Pulmonary artery endothelial cell (primary cell): ENCODE measurements around the gene BTNL2. TPM values are rescaled to one million over a fixed set of nuclear protein-coding genes. Genes with fewer than 3 reads are reported as not detected.

Source experiments
- DNase-seq: peaks from one replicate; pipeline ENCODE4 v3.0.0-alpha.2; 2011; ENCODE audit warnings: low read depth, low spot score
- total RNA-seq: library from RNA; depleted of rRNA; stranded (reverse); fragments of >200 nt; gene quantifications from 2 replicates; pipeline ENCODE4 v1.2.3, GENCODE V29; 2014

BTNL2 gene
- total RNA-seq, 1 donor from 2014 or later = not detected

DNA sequence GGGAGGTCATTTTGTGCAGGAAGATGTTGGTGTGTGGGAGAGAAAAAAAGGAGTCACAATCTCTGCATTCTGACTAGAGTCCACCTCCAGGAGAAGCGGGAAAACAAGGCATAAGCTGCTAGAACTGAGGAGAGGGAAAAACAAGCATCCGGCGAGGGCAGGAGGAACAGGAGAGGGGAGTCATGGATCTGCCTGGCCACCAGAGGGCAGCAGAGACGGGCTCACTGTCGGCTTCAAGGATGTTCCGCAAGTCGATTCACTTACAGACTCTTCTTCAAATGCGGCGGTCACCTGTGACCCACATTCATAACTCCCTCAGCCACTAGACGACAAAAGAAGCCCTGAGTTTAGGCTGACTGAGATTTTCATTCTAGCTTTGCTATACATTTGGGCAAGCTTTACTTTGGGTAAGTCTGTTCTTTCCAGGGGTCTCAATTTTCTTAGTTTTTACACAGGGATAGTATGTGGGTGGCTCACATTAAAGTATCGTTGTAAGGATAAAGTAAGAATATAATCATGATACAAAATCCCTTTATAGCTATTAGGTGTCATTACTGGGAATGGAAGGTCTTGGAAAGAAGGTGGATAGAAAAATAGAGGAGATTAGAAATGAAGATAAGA, 6.6 kb upstream of the BTNL2 start:
- peak; percentile 32 for DNase-seq

DNA sequence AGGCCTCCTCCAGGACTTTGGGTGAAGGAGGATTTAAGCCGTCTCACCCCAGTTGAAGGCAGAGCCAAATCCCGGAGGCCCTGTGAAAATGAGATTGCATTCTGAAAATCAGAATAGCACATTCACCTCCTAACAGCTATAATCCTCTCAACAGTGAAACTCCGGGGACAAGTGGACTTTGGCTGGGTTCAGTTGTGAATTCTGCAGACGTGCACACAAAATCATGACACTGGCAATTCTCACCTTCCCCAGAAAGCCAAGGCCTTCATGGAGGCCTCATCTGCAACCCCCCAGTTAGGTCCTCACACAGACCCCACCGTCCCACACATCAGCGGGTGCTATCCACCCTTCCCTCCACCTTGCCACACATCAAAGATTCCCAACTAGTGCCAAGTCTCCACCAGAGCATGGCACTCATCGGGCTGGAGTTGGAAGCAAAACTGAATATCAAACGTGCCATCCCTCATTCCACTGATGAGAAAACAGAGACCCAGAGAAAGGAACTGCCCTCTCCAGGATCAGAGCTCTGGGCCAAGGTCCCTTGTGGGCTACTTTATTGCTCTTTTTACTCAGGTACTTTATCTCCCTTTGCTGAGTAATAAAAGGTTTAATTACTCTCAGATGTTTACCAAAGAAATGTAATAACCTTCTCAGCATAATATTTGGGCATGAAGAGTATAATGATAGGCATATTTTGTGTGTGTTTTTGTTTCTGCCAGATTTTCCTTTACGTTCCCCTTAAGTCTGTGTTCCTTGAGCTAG, 4.8 kb upstream of the BTNL2 start:
- no peak for DNase-seq

DNA sequence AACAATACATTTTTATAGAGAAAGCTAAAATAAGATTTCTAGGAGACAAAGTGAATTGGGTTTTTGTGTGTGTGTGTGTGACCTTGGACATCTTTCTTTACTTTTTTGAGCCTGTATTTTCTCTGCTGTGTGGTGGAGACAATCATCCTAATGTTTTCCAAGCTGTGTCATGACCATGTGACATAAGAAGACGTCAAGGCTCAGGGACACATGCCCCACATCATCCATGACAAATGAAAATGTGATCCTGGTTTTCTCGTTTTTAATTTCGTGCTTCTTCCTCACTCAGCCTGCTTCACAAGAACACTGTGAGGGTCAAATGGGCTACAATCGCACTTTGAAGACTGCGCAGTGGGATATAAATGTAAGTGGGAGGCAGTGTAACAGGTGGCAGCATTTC, 3.9 kb upstream of the BTNL2 start:
- DNase-seq = no peak

DNA sequence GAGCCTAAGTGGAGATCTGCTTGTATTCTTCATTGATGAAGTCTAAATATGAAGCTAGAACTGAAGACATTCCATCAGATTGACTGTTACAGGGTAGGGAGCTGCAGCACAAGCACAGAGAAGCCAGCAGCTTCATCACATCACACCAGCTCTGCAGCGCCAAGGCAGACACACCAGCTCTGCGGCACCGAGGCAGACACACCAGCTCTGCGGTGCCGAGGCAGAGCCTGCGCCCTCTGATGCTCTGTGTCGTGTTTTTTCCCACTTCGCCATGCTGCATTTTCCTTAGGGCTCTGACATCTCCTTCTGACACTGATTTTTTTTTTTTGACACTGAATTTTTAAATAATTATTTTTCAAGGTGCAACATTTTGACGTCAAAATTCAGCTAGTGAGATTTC, 784 bp downstream of the BTNL2 start:
- DNase-seq = no peak

DNA sequence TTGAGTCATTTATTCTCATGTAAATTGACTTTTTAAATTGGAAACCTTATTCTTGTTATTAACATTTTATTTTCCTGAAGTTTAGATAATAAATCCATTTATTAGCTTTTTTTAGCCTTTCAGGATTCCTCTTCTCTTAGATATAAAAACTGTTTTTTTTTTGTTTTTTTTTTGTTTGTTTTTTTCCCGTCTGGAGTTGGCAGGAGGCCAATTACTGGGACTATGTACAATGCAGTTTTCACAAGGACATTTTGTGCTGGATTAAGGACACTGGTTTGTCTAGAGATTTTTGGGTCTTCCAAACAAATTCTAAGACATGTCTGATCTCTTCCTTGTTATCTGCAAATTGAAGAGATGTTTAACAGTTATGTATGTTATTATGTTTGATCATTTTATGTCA, 1.3 kb downstream of the BTNL2 start:
- DNase-seq = no peak

DNA sequence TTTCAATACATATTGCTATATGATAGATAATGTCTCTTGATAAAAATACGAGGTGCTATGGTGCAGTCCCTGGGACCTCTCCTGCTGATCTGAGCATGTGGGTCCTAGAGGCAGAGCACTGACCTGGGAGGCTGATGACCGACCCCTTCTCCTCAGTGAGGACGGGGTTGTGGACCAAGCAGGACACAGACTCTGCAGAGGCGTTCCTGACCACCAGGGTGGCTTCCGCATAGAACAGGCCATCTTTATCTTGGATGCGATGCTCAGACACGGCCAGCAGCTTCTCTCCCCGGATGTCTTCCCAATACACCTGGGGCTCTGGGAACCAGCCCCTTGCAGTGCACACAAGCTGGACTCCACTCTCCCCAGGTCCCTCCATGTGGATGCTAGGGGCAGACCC, 4.2 kb downstream of the BTNL2 start:
- no peak for DNase-seq

DNA sequence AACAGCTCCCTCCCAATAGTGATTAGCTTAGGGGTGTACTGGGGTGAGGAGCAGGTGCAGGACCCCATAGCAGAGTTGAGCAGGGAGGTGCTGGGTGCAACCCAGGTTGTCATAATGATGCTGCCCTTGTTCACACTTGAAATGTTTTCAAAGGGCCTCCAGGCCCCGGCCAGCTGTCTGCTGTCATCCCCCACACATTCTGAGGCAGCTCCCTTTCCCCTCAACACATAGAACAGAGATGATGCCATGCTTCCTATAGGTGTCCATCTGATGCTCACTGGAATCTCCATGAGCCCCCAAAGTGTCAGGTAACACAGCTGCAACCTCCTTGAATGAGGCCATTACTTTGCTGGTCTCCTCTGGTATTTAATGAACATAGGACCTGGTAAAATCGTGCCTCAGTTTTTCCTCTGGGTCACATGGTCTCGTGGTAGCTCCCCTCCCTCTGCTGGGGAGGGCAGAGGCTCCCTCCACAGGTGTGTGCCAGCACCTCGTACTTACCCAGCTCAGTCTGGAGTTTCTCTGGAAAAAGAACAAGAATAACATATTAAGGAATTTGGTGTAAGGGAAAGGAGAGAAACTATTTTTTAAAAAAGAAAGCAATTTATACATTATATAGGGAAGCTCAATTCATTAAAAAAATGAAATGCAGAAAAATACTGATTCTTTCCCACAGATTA, 5.6 kb downstream of the BTNL2 start:
- no peak for DNase-seq

DNA sequence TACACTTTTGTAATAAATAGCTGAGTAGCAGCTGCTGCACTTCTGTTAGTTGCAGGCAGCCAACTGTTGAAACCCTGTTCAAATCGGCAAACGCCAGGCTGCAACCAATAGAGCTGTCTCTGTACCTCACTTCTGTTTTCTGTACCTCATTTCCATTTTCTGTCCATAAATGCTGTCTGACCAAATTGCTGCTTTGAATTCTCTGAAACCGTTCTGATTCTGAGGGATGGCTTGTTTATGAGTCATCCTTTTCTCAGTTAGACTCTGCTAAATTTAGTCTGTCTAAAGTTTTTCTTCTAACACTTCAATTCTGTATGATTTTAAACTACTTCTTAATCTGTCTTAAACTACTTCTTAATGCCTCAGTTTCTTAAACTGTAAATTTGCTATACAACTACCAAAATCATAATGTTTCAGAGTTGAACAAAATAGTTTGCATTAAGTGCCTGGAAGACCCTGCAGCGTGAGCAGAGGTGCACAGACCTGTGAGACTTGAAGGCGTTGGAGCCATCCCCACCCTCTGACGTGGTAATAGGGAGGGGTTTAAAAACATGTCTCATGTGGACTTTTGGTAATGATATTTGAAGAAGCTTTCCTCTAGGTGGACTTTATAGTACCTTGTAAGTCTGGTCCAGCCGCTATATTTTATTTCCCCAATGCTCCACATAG, 9.6 kb downstream of the BTNL2 start:
- DNase-seq = no peak

DNA sequence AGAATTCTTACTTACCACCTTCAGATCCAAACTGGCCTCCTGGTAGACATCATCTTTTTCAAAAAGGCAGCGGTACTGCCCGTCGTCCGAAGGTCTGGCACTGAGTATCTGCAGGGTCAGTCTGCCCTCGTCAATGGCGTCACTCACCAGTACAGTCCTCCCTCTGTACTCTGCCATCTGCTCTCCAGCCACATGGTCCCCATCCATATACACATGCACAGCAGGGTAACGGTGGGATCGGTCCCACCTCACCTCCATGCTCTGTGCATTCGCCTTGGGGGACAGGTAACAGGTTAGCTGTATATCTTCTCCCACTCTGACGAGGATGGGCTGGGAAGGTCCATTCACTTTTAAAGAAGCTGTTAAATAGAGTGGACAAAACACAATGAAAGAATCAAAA, 11.0 kb downstream of the BTNL2 start:
- DNase-seq = no peak

DNA sequence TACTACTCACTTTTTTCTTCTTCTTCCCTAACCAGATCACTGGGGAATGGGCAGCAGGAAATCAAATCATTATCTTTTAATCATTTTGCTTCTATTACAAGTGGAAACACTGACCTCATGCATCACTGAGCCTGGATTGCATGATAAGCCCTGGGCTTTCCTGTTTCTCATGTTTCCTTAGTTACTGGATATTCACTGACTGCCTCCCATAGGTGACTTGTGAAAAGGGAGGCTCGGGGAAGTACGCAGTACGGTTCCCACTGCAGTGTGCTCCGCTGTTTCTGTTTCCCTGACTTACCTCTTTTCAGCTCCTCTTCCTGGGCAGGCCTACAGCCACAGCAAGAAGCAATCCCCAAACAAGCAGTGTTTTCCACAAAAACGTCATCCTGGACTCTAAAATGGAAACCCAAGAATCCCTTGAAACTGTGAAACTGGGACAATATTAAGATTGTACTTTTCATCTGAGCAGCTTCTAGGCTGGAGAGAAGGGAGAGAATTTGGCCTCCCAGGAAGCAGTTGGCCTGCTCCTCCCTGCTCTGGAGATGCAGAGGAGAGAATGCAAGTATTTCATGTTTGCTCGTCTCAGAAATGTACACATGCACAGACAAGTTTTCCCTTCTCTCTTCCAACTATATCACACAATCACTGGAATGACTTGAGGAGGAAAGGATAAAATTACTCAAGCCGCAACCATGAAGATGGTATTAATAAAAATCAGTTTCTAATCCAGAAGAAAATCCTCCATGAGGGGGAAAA, 13.1 kb downstream of the BTNL2 start:
- peak; percentile 97 for DNase-seq

DNA sequence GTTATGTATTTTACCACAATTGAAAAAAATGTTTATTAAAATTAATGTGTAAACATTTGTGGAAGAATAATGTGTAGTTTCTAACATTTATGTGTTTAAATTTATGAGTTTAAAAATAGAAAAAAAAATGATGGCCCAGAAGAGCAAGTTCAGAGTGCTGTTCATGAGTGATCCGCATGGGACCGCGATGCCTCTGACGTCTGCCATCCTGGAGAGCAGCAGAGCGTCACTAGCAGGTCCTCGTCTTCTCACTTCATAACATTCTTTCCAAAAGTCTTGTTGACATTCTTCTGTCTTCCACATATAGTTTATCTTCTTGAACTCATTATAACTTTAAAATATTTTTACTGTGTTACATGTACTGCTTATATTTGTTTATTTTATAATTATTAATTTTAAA, 15.5 kb downstream of the BTNL2 start:
- no peak for DNase-seq

DNA sequence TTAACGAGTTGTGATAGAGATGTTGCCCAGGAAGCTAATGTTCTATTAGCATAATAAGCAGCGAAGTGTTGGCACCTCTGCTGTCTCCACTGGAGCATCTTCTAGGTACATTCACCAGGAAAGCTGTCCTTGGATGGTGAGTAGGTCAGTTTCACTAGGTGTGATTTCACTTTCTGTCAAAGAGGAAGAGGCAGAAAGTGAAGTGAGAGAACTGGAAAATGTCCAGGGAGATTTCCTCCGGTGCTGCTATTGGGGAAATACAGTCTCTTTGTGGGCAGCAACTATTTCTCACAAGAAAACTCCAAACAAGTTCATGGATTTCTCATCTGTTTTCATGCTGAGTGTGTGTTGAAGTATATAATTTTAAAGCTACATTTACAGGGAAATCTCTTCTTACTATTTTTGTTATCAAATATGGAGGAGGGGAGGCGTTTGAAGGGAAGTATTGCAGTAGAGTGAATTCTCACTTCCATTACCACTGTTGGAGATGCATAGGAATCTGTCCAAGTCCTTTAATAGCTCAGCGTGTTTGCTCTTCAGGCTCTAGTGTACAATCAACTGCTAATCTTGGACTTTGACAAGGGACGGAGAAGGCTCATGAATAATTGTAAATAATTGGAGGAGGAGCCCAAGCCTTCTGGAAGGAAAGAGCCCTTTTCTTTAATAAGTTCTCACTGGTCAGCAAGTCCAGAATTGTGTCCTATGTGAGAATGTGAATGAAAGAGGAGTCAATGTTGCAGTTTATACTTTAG, 19.2 kb downstream of the BTNL2 start:
- no peak for DNase-seq

DNA sequence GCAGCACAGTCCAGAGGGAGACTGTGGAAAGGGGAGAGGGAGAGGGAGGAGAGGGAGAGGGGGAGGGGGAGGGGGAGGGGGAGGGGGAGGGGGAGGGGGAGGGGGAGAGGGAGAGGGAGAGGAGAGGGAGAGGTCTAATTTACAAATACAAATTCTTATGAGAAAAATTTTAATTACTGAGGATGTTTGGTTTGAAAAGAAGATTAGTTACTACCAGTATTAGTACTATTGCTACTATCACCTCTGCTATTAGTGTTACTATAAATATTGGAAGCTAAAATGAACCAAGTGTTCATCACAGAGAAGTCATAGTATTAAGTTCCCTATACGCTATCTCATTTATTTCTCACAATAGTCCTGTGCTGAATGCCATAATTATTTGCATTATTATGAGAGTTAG, 20.9 kb downstream of the BTNL2 start:
- no peak for DNase-seq

DNA sequence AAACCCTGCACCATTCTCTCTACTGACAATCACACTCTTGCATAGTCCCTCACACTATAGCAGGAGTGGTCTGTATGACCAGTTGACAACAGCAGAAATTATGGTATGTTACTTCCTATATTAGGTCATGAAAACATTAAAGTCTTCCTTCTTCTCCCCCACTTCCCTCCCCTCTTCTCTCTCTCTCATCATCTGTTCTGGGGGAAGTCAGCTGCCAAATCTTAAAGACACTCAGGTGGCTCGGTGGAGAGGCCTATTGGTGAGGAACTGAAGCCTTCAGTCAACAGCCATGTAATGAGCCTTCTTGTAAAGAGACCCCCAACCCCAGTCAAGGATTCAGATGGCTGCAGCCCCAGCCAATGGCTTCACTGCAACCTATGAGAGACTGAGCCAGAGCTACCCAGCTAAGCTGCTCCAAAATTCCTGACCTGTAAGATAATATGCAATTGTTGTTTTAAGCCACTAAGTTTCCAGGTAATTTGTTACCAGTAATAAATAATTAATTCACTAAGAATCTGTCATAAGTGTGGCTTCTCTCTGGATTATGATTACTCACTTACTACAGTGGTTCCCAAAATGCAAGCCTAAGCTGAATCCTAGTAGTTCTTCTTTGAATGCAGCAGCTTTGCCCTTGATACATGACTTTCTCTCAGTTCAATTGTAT, 24.1 kb downstream of the BTNL2 start:
- DNase-seq = no peak

DNA sequence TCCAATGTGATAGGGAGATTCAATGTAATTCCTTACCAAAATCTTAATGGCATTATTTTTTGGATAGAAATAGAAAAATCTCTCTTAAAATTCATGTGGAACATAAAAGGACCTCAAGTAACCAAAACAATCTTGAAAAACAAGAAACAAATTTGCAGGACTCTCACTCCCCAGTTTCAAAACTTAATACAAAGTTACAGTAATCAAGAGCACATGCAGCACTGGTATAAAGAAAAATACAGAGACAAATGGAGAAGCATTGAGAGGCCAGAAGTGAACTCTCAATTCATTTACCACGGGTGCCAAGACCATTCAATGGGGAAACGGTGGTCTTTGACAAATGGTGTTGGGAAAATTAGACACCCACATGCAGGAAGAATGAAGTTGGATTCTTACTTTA, 27.4 kb downstream of the BTNL2 start:
- no peak for DNase-seq

DNA sequence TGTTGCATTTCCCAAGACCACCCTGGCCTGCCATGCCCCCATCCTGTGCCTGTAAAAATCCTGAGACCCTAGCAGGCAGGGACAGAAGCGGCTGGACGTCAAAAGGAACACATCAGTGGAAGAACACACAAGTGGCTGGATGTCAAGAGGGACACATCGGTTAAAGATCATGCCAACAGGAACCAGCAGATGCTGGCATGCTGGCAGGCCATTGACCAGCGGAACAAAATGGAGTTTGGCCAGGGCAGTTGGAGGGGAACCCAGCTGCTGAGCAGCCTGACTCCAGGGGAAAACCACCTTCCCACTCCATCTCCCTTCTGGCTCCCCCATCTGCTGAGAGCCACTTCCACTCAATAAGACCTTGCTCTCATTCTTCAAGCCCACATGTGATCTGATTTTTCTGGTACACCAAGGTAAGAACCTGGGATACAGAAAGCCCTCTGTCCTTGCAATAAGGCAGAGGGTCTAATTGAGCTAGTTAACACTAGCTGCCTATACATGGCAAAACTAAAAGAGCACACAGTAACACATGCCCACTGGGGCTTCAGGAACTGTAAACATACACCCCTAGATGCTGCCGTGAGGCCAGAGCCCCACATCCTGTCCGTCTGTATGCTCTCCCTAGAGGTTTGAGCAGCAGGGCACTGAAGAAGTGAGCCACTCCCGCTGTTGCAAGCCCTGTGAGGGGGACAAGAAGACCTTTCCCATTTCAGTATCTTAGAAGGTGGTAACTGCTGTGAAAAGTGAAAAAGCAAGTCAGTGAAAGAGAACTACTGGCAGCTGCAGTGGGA, 31.0 kb downstream of the BTNL2 start:
- DNase-seq = no peak

DNA sequence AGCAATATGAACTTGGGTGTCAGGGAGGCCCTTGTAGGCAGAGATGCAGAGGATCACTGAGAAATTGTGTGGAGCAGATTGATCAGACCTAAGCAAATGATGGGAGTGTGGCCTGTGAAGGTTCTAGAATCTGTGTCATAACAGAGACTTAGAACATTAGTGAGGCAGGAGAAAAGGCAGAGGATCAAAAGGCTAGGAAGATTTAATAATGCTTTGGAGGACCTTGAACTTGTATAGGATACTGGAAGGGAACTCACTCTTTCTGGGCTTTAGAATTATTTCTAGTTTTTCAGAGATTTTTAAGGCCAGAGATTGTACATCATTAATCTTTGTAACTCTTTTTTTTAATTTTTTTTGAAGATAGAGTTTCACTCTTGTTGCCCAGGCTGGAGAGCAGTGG, 35.2 kb downstream of the BTNL2 start, which contains the start of gene TSBP1:
TSBP1 (minus strand) TSS at position 101 of the 400 bp plus-strand sequence. CDS start 197 bp downstream, outside the sequence.
- no peak for DNase-seq

DNA sequence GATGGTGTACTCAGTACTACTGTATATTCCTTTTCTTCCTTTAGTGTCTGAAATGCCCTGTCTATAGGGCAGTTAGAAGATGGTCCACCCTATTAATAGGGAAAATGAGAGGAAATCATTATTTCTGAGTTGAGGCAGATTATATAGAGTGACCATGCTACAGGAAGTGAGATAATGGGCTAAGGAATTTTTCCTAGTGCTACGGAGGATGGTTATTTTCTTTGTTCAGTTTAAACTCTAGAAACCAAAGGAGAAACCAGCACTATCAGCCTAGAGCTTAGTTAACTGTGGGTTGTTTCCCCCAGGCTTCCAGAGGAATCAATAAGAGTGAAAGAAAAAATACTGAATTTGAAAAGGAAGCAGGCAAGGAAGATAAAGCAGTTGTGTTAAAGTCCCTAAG, 35.8 kb downstream of the BTNL2 start:
- DNase-seq = peak; percentile 32

DNA sequence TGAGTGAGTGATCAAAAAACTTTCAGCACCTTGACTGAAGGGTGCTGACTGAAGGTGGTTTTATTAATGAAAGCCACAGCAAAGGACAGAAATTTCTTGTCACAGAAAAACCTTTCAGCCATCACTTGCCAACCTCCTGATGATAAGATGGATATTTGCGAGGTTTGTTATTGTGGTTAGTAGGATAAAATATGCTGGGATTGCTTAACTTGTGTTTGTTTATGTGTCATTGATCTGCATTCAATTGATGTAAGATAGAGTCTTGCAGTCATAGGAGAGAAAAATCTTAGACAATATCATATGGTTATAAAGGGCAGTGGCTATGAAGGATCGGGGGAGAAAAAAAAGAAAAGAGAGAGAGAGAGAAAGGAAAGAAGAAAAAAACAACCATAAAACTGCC, 36.5 kb downstream of the BTNL2 start:
- DNase-seq = no peak
